ENCODE measurements around the gene EVX1.

The EVX1 gene

DNA sequence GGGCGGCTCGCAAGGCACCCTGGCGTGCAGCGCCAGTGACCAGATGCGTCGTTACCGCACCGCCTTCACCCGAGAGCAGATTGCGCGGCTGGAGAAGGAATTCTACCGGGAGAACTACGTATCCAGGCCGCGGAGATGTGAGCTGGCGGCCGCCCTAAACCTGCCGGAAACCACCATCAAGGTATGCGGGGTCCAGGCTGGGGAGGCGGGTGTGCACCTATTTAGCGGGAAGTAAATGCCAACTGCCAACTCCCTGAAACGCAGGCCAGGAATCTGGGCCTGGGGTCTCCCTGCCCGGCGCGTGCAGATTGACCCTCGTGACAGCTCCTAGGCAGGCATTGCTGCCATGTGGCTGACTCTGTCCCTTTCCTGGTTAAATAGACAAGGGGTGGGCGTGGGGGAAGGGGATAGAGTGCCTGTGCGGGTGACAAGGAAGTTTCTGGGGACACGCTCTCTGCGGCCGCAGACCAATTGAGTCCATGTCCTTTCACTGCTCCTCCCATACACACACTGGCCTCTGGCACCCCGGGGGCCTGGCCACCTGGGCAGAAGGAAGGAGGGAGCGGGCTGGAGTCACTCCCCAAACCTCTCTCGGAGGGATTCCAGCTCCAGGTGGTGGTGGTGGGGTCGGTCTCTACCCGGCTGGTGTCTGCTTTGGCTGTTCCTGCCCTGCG lies 2.7 kb downstream of the EVX1 start:
- POLR2A ChIA-PET = no interaction called here
- TF ChIP-seq LEF1 (IDR thresholded peaks at IDR 0.05; ENCODE audit: borderline replicate concordance) (no peak), FOXK2 (IDR thresholded peaks at IDR 0.05) (no peak), CTBP1 (IDR thresholded peaks at IDR 0.05; ENCODE audit: borderline replicate concordance) (no peak), ELF4 (IDR thresholded peaks at IDR 0.05) (no peak), SUZ12 (IDR thresholded peaks at IDR 0.05) (no peak), NFRKB (IDR thresholded peaks at IDR 0.05) (no peak), FOXA1 (IDR thresholded peaks at IDR 0.05) (no peak), L3MBTL2 (conservative IDR thresholded peaks at IDR 0.05) (no peak), BHLHE40 (IDR thresholded peaks at IDR 0.05; ENCODE audit: borderline replicate concordance) (no peak)
- CTCF ChIA-PET = no interaction called here
- no peak for DNase-seq (ENCODE audit: extremely low spot score)

DNA sequence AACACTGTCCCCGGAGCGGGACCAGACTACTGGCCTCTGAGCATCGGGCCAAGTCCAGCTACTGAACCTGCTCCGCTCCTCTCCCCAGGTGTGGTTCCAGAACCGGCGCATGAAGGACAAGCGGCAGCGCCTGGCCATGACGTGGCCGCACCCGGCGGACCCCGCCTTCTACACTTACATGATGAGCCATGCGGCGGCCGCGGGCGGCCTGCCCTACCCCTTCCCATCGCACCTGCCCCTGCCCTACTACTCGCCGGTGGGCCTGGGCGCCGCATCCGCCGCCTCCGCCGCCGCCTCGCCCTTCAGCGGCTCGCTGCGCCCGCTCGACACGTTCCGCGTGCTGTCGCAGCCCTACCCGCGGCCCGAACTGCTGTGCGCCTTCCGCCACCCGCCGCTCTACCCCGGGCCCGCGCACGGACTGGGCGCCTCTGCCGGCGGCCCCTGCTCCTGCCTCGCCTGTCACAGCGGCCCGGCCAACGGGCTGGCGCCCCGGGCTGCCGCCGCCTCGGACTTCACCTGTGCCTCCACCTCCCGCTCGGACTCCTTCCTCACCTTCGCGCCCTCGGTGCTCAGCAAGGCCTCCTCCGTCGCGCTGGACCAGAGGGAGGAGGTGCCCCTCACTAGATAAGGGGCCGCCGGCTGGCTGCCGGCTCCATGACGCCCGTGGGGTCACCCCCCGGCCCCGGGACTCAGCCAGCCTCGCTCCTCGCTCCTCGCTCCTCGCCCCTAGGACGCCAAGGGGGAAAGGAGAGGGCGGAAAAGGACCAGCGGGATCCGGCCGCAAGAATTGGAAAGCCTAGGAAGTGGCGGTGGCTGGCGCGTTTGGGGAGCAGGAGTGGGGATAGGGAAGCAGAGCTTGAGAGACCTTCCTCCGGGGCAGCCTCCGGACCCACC lies 3.4 kb downstream of the EVX1 start:
- POLR2A ChIA-PET = no interaction called here
- TF ChIP-seq FOXA1 (IDR thresholded peaks at IDR 0.05) = no peak
- no peak for TF ChIP-seq SP1 (IDR thresholded peaks at IDR 0.05)
- TF ChIP-seq SUZ12 (IDR thresholded peaks at IDR 0.05) = no peak
- TF ChIP-seq BHLHE40 (IDR thresholded peaks at IDR 0.05; ENCODE audit: borderline replicate concordance) = no peak
- no peak for TF ChIP-seq FOXK2 (IDR thresholded peaks at IDR 0.05)
- no peak for TF ChIP-seq CTBP1 (IDR thresholded peaks at IDR 0.05; ENCODE audit: borderline replicate concordance)
- no peak for TF ChIP-seq ARNT (IDR thresholded peaks at IDR 0.05)
- no peak for DNase-seq (ENCODE audit: extremely low spot score)
- CTCF ChIA-PET = no interaction called here

GRCh38 chr7:27247000-27247399 lies 4.4 kb downstream of the EVX1 start:
- POLR2A ChIA-PET = no interaction called here
- CTCF ChIA-PET = no interaction called here
- TF ChIP-seq TARDBP (IDR thresholded peaks at IDR 0.05) = no peak
- TF ChIP-seq LEF1 (IDR thresholded peaks at IDR 0.05; ENCODE audit: borderline replicate concordance) = no peak
- no peak for TF ChIP-seq FOXA1 (IDR thresholded peaks at IDR 0.05)
- TF ChIP-seq ZNF384 (IDR thresholded peaks at IDR 0.05) = no peak
- no peak for TF ChIP-seq PKNOX1 (IDR thresholded peaks at IDR 0.05)
- TF ChIP-seq ARNT (IDR thresholded peaks at IDR 0.05) = no peak
- no peak for TF ChIP-seq CTBP1 (IDR thresholded peaks at IDR 0.05; ENCODE audit: borderline replicate concordance)
- no peak for TF ChIP-seq SUZ12 (IDR thresholded peaks at IDR 0.05)
- no peak for TF ChIP-seq ELF4 (IDR thresholded peaks at IDR 0.05)
- TF ChIP-seq HDGF (IDR thresholded peaks at IDR 0.05; ENCODE audit: borderline replicate concordance) = no peak
- no peak for TF ChIP-seq FOXM1 (IDR thresholded peaks at IDR 0.05; ENCODE audit: borderline replicate concordance)
- TF ChIP-seq SP1 (IDR thresholded peaks at IDR 0.05) = no peak
- no peak for TF ChIP-seq FOXK2 (IDR thresholded peaks at IDR 0.05)
- TF ChIP-seq L3MBTL2 (conservative IDR thresholded peaks at IDR 0.05) = no peak

GRCh38 chr7:27247452-27248426 lies 5.1 kb downstream of the EVX1 start:
- ChIA-PET CTCF (no interaction called here), POLR2A (no interaction called here)
- TF ChIP-seq PKNOX1 (IDR thresholded peaks at IDR 0.05) = no peak
- no peak for TF ChIP-seq CTBP1 (IDR thresholded peaks at IDR 0.05; ENCODE audit: borderline replicate concordance)
- TF ChIP-seq TARDBP (IDR thresholded peaks at IDR 0.05) = no peak
- no peak for TF ChIP-seq ZNF384 (IDR thresholded peaks at IDR 0.05)
- no peak for TF ChIP-seq LEF1 (IDR thresholded peaks at IDR 0.05; ENCODE audit: borderline replicate concordance)
- no peak for TF ChIP-seq ELF4 (IDR thresholded peaks at IDR 0.05)
- no peak for TF ChIP-seq HDGF (IDR thresholded peaks at IDR 0.05; ENCODE audit: borderline replicate concordance)
- no peak for TF ChIP-seq L3MBTL2 (conservative IDR thresholded peaks at IDR 0.05)
- no peak for TF ChIP-seq FOXA1 (IDR thresholded peaks at IDR 0.05)
- no peak for TF ChIP-seq SUZ12 (IDR thresholded peaks at IDR 0.05)
- no peak for TF ChIP-seq NFRKB (IDR thresholded peaks at IDR 0.05)
- TF ChIP-seq BHLHE40 (IDR thresholded peaks at IDR 0.05; ENCODE audit: borderline replicate concordance) = no peak
- TF ChIP-seq ARNT (IDR thresholded peaks at IDR 0.05) = no peak
- no peak for TF ChIP-seq SP1 (IDR thresholded peaks at IDR 0.05)
- TF ChIP-seq FOXM1 (IDR thresholded peaks at IDR 0.05; ENCODE audit: borderline replicate concordance) = no peak
- TF ChIP-seq FOXK2 (IDR thresholded peaks at IDR 0.05) = no peak
- DNase-seq (ENCODE audit: extremely low spot score) = no peak

More at GRCh38 chr7:27247000-27247399, 4.4 kb downstream of the EVX1 start:
- no peak for DNase-seq (ENCODE audit: extremely low spot score)

DNA sequence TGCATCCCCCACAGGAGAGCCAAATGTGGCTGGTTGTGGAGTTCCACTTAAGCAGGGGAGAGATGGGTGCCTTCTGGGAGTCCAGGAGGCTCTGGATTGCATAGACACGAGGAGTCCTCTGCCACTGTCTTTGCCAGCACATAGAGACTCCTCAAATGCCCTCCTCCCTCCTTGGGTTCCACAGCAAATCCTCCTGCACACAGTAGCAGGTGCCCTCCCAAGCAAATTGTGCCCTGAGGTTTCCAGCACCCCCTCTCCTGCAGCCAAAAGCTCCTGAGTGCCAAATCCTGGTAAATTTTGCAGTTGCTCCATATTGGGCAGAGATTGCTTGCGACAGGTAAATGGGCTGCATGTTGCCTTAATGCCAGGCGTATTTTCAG lies 5.8 kb downstream of the EVX1 start:
- no peak for TF ChIP-seq HDGF (IDR thresholded peaks at IDR 0.05; ENCODE audit: borderline replicate concordance)
- TF ChIP-seq SUZ12 (IDR thresholded peaks at IDR 0.05) = no peak
- TF ChIP-seq L3MBTL2 (conservative IDR thresholded peaks at IDR 0.05) = no peak
- no peak for TF ChIP-seq LEF1 (IDR thresholded peaks at IDR 0.05; ENCODE audit: borderline replicate concordance)
- no peak for TF ChIP-seq ELF4 (IDR thresholded peaks at IDR 0.05)
- no peak for TF ChIP-seq ARNT (IDR thresholded peaks at IDR 0.05)
- no peak for TF ChIP-seq FOXM1 (IDR thresholded peaks at IDR 0.05; ENCODE audit: borderline replicate concordance)
- TF ChIP-seq FOXK2 (IDR thresholded peaks at IDR 0.05) = no peak
- no peak for TF ChIP-seq TARDBP (IDR thresholded peaks at IDR 0.05)
- no peak for TF ChIP-seq PKNOX1 (IDR thresholded peaks at IDR 0.05)
- TF ChIP-seq CTBP1 (IDR thresholded peaks at IDR 0.05; ENCODE audit: borderline replicate concordance) = no peak
- no peak for TF ChIP-seq FOXA1 (IDR thresholded peaks at IDR 0.05)
- no peak for TF ChIP-seq NFRKB (IDR thresholded peaks at IDR 0.05)
- no peak for TF ChIP-seq SP1 (IDR thresholded peaks at IDR 0.05)
- no peak for TF ChIP-seq BHLHE40 (IDR thresholded peaks at IDR 0.05; ENCODE audit: borderline replicate concordance)
- TF ChIP-seq ZNF384 (IDR thresholded peaks at IDR 0.05) = no peak
- no peak for DNase-seq (ENCODE audit: extremely low spot score)
- ChIA-PET POLR2A (no interaction called here), CTCF (no interaction called here)

All from HEK293T (cell line).